ENCODE results near the gene SEMA5B. TPM values are rescaled to one million over a fixed set of nuclear protein-coding genes. Genes with fewer than 3 reads are reported as not detected.

Gene SEMA5B
- total RNA-seq, 1 experiment from 2014 or later = 0.04 TPM

DNA sequence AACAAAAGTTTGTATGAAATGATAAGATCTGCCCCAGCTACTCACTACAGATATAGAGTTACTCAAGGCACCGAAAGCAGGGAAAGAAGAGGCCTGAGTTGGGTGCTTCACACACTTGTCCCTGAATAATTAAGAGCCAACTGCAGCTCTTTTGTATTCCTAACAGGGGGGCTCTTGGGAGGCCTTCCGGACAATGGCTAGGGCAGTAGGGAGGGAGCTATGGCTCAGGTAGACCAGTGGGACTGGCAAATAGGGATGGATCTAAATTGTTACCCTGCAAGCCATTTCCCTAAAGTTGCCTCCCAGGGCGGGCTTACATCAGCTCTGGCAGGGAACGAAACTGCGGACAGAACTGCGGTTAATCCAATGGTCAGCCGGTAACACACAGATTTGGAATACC, 6.2 kb downstream of the SEMA5B start:
- CTCF ChIA-PET = no interaction called here

DNA sequence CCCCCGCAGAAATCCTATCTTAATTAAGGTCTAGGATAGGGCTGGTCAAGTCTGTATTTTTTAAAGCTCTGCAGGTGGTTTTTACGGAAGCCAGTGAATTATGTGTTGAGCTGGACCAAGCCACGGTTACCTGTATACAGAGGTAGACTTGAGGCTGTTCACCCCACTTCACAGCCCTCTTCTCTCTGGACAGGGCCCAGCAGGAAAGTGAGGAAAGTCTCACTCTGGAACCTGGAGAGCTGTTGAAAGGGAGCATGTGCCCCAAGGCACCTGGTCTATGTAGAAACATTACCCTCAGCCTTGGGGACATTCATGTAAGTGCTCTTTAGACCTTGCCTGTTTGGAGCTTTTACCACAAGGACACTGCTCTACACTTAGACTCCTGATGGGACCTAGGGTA, 6.9 kb downstream of the SEMA5B start:
- ATAC-seq = no peak
- Histone ChIP-seq H3K27me3 (ENCODE audit: low read length) (peaks cover 94% of the 10 kb centered on the region), H3K36me3 (ENCODE audit: low read depth, low read length) (no peaks in the 10 kb centered on the region), H3K9ac (ENCODE audit: low read length) (no peak overlapping the region), H3K4me2 (ENCODE audit: low read length) (no peak overlapping the region), H3K4me3 (ENCODE audit: low read length) (no peak overlapping the region), H3F3A (ENCODE audit: low read length, unreplicated experiment) (no peaks in the 10 kb centered on the region), H4K20me1 (ENCODE audit: low read length) (no peaks in the 10 kb centered on the region), H3K9me2 (replicated peaks; ENCODE audit: low read length) (no peaks in the 10 kb centered on the region), H3K4me1 (ENCODE audit: insufficient read depth, low read length) (no peaks in the 10 kb centered on the region), H3K79me2 (ENCODE audit: low read length) (no peaks in the 10 kb centered on the region), H3K27ac (ENCODE audit: low read length) (no peak overlapping the region), H2AFZ (ENCODE audit: low read length) (no peak overlapping the region), H3K9me3 (ENCODE audit: low read length) (no peaks in the 10 kb centered on the region)
- CTCF ChIA-PET = no interaction called here
- no TSS peak for BruUV-seq (replicated peaks)
- intact Hi-C loops (cut with micrococcal nuclease) = loop anchor here (10.0 kb wide), 1 partner anchor 326 kb away; no protein-coding TSS in a partner anchor
- POLR2A ChIA-PET (ENCODE audit: unreplicated experiment) = no interaction called here
- DNase-seq = no peak
- no peak for TF ChIP-seq EZH2 (IDR thresholded peaks at IDR 0.05; ENCODE audit: low read length, unreplicated experiment)
- TF ChIP-seq, protein P1, sequence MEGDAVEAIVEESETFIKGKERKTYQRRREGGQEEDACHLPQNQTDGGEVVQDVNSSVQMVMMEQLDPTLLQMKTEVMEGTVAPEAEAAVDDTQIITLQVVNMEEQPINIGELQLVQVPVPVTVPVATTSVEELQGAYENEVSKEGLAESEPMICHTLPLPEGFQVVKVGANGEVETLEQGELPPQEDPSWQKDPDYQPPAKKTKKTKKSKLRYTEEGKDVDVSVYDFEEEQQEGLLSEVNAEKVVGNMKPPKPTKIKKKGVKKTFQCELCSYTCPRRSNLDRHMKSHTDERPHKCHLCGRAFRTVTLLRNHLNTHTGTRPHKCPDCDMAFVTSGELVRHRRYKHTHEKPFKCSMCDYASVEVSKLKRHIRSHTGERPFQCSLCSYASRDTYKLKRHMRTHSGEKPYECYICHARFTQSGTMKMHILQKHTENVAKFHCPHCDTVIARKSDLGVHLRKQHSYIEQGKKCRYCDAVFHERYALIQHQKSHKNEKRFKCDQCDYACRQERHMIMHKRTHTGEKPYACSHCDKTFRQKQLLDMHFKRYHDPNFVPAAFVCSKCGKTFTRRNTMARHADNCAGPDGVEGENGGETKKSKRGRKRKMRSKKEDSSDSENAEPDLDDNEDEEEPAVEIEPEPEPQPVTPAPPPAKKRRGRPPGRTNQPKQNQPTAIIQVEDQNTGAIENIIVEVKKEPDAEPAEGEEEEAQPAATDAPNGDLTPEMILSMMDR (conservative IDR thresholded peaks at IDR 0.05; ENCODE audit: low read depth, low read length) = no peak
- no peak for TF ChIP-seq EZH2phosphoT487 (IDR thresholded peaks at IDR 0.05; ENCODE audit: borderline replicate concordance, low read length)

More for the DNA sequence above, 6.2 kb downstream of the SEMA5B start:
- no TSS peak for BruUV-seq (replicated peaks)
- Histone ChIP-seq H3K36me3 (ENCODE audit: low read depth, low read length) (no peaks in the 10 kb centered on the region), H3K4me2 (ENCODE audit: low read length) (no peak overlapping the region), H3K9me3 (ENCODE audit: low read length) (no peaks in the 10 kb centered on the region), H3K79me2 (ENCODE audit: low read length) (no peaks in the 10 kb centered on the region), H3K27ac (ENCODE audit: low read length) (no peak overlapping the region), H3K9me2 (replicated peaks; ENCODE audit: low read length) (no peaks in the 10 kb centered on the region), H3K9ac (ENCODE audit: low read length) (no peak overlapping the region), H3K27me3 (ENCODE audit: low read length) (peaks cover 93% of the 10 kb centered on the region), H3K4me3 (ENCODE audit: low read length) (no peak overlapping the region), H3K4me1 (ENCODE audit: insufficient read depth, low read length) (no peaks in the 10 kb centered on the region), H4K20me1 (ENCODE audit: low read length) (no peaks in the 10 kb centered on the region), H2AFZ (ENCODE audit: low read length) (no peak overlapping the region), H3F3A (ENCODE audit: low read length, unreplicated experiment) (no peaks in the 10 kb centered on the region)
- intact Hi-C loops (cut with micrococcal nuclease) = loop anchor here (10.0 kb wide), 1 partner anchor 327 kb away; no protein-coding TSS in a partner anchor
- POLR2A ChIA-PET (ENCODE audit: unreplicated experiment) = no interaction called here
- ATAC-seq (no peak), DNase-seq (no peak)
- TF ChIP-seq EZH2phosphoT487 (IDR thresholded peaks at IDR 0.05; ENCODE audit: borderline replicate concordance, low read length) (no peak), EZH2 (IDR thresholded peaks at IDR 0.05; ENCODE audit: low read length, unreplicated experiment) (no peak)
- TF ChIP-seq, protein P1 (conservative IDR thresholded peaks at IDR 0.05; ENCODE audit: low read depth, low read length) = no peak

DNA sequence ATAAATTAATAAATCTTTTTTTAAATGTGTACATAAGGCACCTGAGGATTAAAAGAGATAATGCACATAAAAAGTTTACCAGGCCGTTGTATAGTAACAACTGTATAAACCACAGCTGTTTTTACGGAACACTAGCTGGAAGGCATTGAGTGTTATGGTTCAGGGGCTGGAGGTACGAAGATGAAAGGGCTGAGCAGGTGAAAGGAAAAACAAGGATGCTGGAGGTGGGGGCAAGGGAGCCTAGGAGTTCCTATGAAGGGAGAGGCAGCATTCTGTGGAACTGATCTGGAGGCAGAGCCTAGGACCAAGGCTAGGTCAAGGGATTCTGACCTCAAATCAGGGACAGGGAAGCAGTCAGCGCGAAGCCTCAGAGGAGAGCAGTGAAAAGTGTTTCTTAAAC, 8.0 kb downstream of the SEMA5B start:
- H3K79me2 ChIP-seq (ENCODE audit: low read length) = no peaks in the 10 kb centered on the region
- H3K36me3 ChIP-seq (ENCODE audit: low read depth, low read length) = no peaks in the 10 kb centered on the region
- ChIA-PET POLR2A (ENCODE audit: unreplicated experiment) (no interaction called here), CTCF (no interaction called here)
- H3K9me3 ChIP-seq (ENCODE audit: low read length) = no peaks in the 10 kb centered on the region
- intact Hi-C loops (cut with micrococcal nuclease) = no loop called here
- TF ChIP-seq EZH2 (IDR thresholded peaks at IDR 0.05; ENCODE audit: low read length, unreplicated experiment) (no peak), EZH2phosphoT487 (IDR thresholded peaks at IDR 0.05; ENCODE audit: borderline replicate concordance, low read length) (no peak)
- TF ChIP-seq, protein P1 (conservative IDR thresholded peaks at IDR 0.05; ENCODE audit: low read depth, low read length) = no peak
- H3F3A ChIP-seq (ENCODE audit: low read length, unreplicated experiment) = no peaks in the 10 kb centered on the region
- ATAC-seq (no peak), DNase-seq (no peak)
- H3K27ac ChIP-seq (ENCODE audit: low read length) = no peak overlapping the region
- H3K4me1 ChIP-seq (ENCODE audit: insufficient read depth, low read length) = no peaks in the 10 kb centered on the region
- H3K27me3 ChIP-seq (ENCODE audit: low read length) = peaks cover 94% of the 10 kb centered on the region
- no peaks in the 10 kb centered on the region for H3K9me2 ChIP-seq (replicated peaks; ENCODE audit: low read length)
- H3K4me2 ChIP-seq (ENCODE audit: low read length) = no peak overlapping the region
- H3K9ac ChIP-seq (ENCODE audit: low read length) = no peak overlapping the region
- H3K4me3 ChIP-seq (ENCODE audit: low read length) = no peak overlapping the region
- no peaks in the 10 kb centered on the region for H4K20me1 ChIP-seq (ENCODE audit: low read length)
- H2AFZ ChIP-seq (ENCODE audit: low read length) = no peak overlapping the region
- BruUV-seq (replicated peaks) = no TSS peak

Data from PC-3 (cell line).